Kasumi-1 (cell line): ENCODE data around the gene SEMA5A.

ENCODE experiments used
- DNase-seq, 2 experiments: peaks; one replicate each; lab custom pipeline; 2025; lab: John Stamatoyannopoulos, UW

SEMA5A gene

GRCh38 chr5:9545992-9546851 lies at the start of gene SEMA5A:
Gene SEMA5A (minus strand): TSS chr5:9546075. CDS start chr5:9379946, 166,129 bp downstream.
- DNase-seq: no peak

GRCh38 chr5:9594913-9595312 lies 49.0 kb upstream of the SEMA5A start:
- no peak for DNase-seq

- no peak for DNase-seq
These were observed 43.4 kb upstream of the SEMA5A start for GRCh38 chr5:9589049-9589835.

GRCh38 chr5:9588254-9588653 lies 42.4 kb upstream of the SEMA5A start:
- DNase-seq: no peak

- no peak for DNase-seq
These were observed 41.3 kb upstream of the SEMA5A start for GRCh38 chr5:9587135-9587534.

- DNase-seq: no peak
These were observed 36.5 kb upstream of the SEMA5A start for GRCh38 chr5:9582406-9582805.

- no peak for DNase-seq
These were observed 27.9 kb upstream of the SEMA5A start for GRCh38 chr5:9573796-9574195.

- DNase-seq: no peak
These were observed 26.4 kb upstream of the SEMA5A start for GRCh38 chr5:9572246-9572645.

- no peak for DNase-seq
These were observed 25.0 kb upstream of the SEMA5A start for GRCh38 chr5:9570876-9571275.

- no peak for DNase-seq
These were observed 21.2 kb upstream of the SEMA5A start for GRCh38 chr5:9567039-9567438.

GRCh38 chr5:9564752-9565151 lies 18.9 kb upstream of the SEMA5A start:
- no peak for DNase-seq

GRCh38 chr5:9562141-9562540 lies 16.3 kb upstream of the SEMA5A start:
- no peak for DNase-seq

- no peak for DNase-seq
These were observed 14.1 kb upstream of the SEMA5A start for GRCh38 chr5:9559965-9560364.

GRCh38 chr5:9558319-9558965 lies 12.6 kb upstream of the SEMA5A start:
- no peak for DNase-seq

GRCh38 chr5:9557696-9558095 lies 11.8 kb upstream of the SEMA5A start:
- DNase-seq: no peak

GRCh38 chr5:9555961-9556360 lies 10.1 kb upstream of the SEMA5A start:
- no peak for DNase-seq

- DNase-seq: no peak
These were observed 8.2 kb upstream of the SEMA5A start for GRCh38 chr5:9554122-9554521.

GRCh38 chr5:9553561-9553960 lies 7.7 kb upstream of the SEMA5A start:
- DNase-seq: no peak

GRCh38 chr5:9551567-9552537 lies 6.0 kb upstream of the SEMA5A start:
- DNase-seq: no peak

GRCh38 chr5:9549941-9550340 lies 4.1 kb upstream of the SEMA5A start:
- DNase-seq: no peak

GRCh38 chr5:9547122-9547947 lies 1.5 kb upstream of the SEMA5A start:
- DNase-seq: no peak
